Right lobe of liver (tissue), 4 donors: ENCODE measurements around the gene ERRFI1.

Experiments
- POLR2A ChIP-seq: fragments of 450-650 bp; IDR thresholded peaks from one replicate; pipeline ENCODE4 v1.6.1; 2017; ENCODE audit warnings: antibody characterized with exemption, mild to moderate bottlenecking
- TF ChIP-seq, protein P1 (sequence below), 4 donors: fragments of 200-600 bp in 3 of 4; fragments of 450-650 bp in 1 of 4; IDR thresholded peaks; one replicate each; pipeline versions ENCODE4 v1.5.1 to v1.8.0; 2016 to 2022; ENCODE audit warnings: antibody characterized with exemption in 4 of 4, mild to moderate bottlenecking in 2 of 4
- donor health status: DM: no; HTN: no; CAD: no.
- donor health status: DM: no; HTN: no; CAD: no.
- donor health status: DM: no; HTN: yes; CAD: no.

DNA sequence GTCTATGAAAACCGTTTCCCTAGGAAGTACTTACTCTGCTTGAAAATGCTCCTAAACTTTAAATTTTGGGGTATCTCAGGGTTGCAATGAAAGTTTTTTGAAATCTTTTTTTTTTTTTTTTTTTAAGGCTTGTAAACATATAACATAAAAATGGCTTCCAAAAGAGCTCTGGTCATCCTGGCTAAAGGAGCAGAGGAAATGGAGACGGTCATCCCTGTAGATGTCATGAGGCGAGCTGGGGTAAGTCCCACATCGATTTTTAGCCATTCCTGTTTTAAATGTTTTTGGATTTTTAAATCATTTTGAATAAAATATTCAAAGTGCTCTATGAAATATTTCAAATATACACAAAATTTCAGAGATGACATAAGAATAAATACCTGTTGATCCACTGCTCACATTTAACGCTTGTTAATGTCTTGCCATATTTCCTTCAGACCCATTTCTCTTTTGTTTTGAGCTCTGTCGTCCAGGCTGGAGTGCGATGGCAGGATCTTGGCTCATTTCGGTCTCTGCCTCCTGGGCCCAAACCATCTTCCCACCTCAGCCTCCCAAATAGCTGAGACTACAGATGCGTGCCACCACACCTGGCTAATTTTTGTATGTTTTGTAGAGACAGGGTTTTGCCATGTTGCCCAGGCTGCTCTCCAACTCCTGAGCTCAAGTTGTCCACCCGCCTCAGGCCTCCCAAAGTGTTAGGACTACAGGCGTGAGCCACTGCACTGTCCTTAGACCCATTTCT, 63.3 kb downstream of the ERRFI1 start:
- TF ChIP-seq, protein P1, sequence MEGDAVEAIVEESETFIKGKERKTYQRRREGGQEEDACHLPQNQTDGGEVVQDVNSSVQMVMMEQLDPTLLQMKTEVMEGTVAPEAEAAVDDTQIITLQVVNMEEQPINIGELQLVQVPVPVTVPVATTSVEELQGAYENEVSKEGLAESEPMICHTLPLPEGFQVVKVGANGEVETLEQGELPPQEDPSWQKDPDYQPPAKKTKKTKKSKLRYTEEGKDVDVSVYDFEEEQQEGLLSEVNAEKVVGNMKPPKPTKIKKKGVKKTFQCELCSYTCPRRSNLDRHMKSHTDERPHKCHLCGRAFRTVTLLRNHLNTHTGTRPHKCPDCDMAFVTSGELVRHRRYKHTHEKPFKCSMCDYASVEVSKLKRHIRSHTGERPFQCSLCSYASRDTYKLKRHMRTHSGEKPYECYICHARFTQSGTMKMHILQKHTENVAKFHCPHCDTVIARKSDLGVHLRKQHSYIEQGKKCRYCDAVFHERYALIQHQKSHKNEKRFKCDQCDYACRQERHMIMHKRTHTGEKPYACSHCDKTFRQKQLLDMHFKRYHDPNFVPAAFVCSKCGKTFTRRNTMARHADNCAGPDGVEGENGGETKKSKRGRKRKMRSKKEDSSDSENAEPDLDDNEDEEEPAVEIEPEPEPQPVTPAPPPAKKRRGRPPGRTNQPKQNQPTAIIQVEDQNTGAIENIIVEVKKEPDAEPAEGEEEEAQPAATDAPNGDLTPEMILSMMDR (IDR thresholded peaks at IDR 0.05): no peak
- TF ChIP-seq POLR2A: no peak
